Liver (tissue), 3 donors: ENCODE data around the gene THOC5.

ENCODE experiments used
- JUND ChIP-seq, 2 donors: IDR thresholded peaks; 2 replicates each; pipeline ENCODE4 v1.6.1; 2016; ENCODE audit warnings: antibody characterized with exemption in 2 of 2
- RXRA ChIP-seq, 2 donors: IDR thresholded peaks; 2 replicates each; pipeline ENCODE4 v1.6.1; 2017 to 2018; ENCODE audit warnings: antibody characterized with exemption in 2 of 2, mild to moderate bottlenecking in 1 of 2
- TAF1 ChIP-seq: conservative IDR thresholded peaks from 2 replicates; pipeline ENCODE4 v1.6.1; 2016; ENCODE audit warnings: antibody characterized with exemption, mild to moderate bottlenecking
- YY1 ChIP-seq: IDR thresholded peaks from 2 replicates; pipeline ENCODE4 v1.6.1; 2016; ENCODE audit warnings: antibody characterized with exemption, mild to moderate bottlenecking
- TF ChIP-seq, protein P1 (sequence below): fragments of 150-350 bp; IDR thresholded peaks from 2 replicates; pipeline ENCODE4 v1.5.1; 2017; ENCODE audit warnings: improper control_type of control experiment, low read depth, low read length; ENCODE audit not compliant: missing input control
- TF ChIP-seq, protein P2 (sequence below): IDR thresholded peaks from 2 replicates; pipeline ENCODE4 v1.6.1; 2016; ENCODE audit warnings: antibody characterized with exemption
- TF ChIP-seq, protein P3 (sequence below): IDR thresholded peaks from 2 replicates; pipeline ENCODE4 v1.6.1; 2016; ENCODE audit warnings: antibody characterized with exemption, mild to moderate bottlenecking
- TF ChIP-seq, protein P4 (sequence below): IDR thresholded peaks from 2 replicates; pipeline ENCODE4 v1.6.1; 2016; ENCODE audit warnings: antibody characterized with exemption
- donor health status: healthy.
- donor health status: healthy.

DNA sequence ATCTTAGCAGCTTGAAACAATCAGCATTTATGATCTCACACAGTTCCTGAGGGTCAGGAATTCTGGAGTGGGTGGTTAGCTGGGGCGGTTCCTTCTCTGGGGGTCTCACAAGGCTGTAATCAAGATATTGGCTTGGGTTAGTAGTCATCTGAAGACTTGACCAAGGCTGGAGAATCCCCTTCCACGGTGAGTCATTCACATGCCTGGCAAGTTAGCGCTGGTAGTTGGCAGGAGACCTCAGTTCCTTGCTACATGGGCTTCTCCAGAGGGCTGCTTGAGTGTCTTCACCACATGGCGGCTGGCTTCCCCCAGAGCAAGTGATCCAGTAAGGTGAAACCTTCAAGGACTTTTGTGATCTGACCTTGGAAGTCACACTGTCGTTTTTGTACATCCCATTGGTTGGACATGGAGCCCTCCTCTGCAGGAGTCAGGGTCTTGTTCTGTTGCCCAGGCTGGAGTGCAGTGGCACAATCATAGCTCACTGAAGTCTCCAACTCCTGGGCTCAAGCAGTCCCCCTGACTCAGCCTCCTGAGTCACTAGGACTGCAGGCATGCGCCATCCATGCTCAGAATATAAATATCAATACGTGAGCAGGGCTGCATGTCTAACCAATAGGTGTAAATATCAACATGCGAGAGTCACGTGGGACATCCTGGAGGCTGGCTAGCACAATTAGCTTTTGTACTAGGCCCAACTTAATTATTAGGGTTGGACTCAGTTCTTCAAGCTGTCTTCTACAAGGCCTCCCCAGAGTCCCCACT lies 34.6 kb upstream of the THOC5 start:
- TF ChIP-seq, protein P1, sequence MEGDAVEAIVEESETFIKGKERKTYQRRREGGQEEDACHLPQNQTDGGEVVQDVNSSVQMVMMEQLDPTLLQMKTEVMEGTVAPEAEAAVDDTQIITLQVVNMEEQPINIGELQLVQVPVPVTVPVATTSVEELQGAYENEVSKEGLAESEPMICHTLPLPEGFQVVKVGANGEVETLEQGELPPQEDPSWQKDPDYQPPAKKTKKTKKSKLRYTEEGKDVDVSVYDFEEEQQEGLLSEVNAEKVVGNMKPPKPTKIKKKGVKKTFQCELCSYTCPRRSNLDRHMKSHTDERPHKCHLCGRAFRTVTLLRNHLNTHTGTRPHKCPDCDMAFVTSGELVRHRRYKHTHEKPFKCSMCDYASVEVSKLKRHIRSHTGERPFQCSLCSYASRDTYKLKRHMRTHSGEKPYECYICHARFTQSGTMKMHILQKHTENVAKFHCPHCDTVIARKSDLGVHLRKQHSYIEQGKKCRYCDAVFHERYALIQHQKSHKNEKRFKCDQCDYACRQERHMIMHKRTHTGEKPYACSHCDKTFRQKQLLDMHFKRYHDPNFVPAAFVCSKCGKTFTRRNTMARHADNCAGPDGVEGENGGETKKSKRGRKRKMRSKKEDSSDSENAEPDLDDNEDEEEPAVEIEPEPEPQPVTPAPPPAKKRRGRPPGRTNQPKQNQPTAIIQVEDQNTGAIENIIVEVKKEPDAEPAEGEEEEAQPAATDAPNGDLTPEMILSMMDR, result no peak
- TF ChIP-seq, protein P2, sequence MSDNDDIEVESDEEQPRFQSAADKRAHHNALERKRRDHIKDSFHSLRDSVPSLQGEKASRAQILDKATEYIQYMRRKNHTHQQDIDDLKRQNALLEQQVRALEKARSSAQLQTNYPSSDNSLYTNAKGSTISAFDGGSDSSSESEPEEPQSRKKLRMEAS, result no peak
- TF ChIP-seq YY1, result no peak
- no peak for TF ChIP-seq RXRA (IDR thresholded peaks at IDR 0.05)
- TF ChIP-seq JUND (IDR thresholded peaks at IDR 0.05), result no peak
- TF ChIP-seq, protein P3, sequence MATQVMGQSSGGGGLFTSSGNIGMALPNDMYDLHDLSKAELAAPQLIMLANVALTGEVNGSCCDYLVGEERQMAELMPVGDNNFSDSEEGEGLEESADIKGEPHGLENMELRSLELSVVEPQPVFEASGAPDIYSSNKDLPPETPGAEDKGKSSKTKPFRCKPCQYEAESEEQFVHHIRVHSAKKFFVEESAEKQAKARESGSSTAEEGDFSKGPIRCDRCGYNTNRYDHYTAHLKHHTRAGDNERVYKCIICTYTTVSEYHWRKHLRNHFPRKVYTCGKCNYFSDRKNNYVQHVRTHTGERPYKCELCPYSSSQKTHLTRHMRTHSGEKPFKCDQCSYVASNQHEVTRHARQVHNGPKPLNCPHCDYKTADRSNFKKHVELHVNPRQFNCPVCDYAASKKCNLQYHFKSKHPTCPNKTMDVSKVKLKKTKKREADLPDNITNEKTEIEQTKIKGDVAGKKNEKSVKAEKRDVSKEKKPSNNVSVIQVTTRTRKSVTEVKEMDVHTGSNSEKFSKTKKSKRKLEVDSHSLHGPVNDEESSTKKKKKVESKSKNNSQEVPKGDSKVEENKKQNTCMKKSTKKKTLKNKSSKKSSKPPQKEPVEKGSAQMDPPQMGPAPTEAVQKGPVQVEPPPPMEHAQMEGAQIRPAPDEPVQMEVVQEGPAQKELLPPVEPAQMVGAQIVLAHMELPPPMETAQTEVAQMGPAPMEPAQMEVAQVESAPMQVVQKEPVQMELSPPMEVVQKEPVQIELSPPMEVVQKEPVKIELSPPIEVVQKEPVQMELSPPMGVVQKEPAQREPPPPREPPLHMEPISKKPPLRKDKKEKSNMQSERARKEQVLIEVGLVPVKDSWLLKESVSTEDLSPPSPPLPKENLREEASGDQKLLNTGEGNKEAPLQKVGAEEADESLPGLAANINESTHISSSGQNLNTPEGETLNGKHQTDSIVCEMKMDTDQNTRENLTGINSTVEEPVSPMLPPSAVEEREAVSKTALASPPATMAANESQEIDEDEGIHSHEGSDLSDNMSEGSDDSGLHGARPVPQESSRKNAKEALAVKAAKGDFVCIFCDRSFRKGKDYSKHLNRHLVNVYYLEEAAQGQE, result no peak
- TF ChIP-seq TAF1, result no peak
- TF ChIP-seq, protein P4, sequence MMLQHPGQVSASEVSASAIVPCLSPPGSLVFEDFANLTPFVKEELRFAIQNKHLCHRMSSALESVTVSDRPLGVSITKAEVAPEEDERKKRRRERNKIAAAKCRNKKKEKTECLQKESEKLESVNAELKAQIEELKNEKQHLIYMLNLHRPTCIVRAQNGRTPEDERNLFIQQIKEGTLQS, result no peak
